ENCODE measurements around the gene ERO1A.

The ERO1A gene

GRCh38 chr14:52598568-52598967 is 96.8 kb downstream of the ERO1A start:
- DNase-seq: no peak

GRCh38 chr14:52596861-52597260 is 98.5 kb downstream of the ERO1A start:
- no peak for DNase-seq

GRCh38 chr14:52596320-52596719 is 99.0 kb downstream of the ERO1A start:
- no peak for DNase-seq

GRCh38 chr14:52590318-52590717 is 105.0 kb downstream of the ERO1A start:
- DNase-seq: no peak

All from NCI-H524 treated with DMSO at 0.1 percent for 48 hours (cell line).